Brain microvascular endothelial cell (primary cell): Measurements from ENCODE around the gene KCNIP3.

ENCODE experiments used
- DNase-seq: peaks from one replicate; pipeline ENCODE4 v3.0.0-alpha.2; 2020
- H3K27ac ChIP-seq: fragments of 250-450 bp; sonication (Bioruptor Pico); 2 replicates; pipeline ENCODE4 v1.5.1; 2020; ENCODE audit warnings: mild to moderate bottlenecking, moderate library complexity
- H3K27me3 ChIP-seq: fragments of 250-450 bp; sonication (Bioruptor Pico); replicated peaks from 2 replicates; pipeline ENCODE4 v1.5.1; 2020; ENCODE audit warnings: mild to moderate bottlenecking
- H3K36me3 ChIP-seq: fragments of 250-450 bp; sonication (Bioruptor Pico); replicated peaks from 2 replicates; pipeline ENCODE4 v1.5.1; 2020; ENCODE audit warnings: mild to moderate bottlenecking
- H3K4me3 ChIP-seq: 2 replicates; pipeline ENCODE4 v1.5.1; 2011; ENCODE audit warnings: low read depth, mild to moderate bottlenecking, control low read depth, low read length, moderate library complexity
- in situ Hi-C: cut with HindIII; loops from 2 replicates; pipeline ENCODE4 v1.10.0; 2017; ENCODE audit warnings: low sequenced_read_pairs, low pct_ligation_motif_present
- TF ChIP-seq, protein P1 (sequence below): IDR thresholded peaks from 2 replicates; pipeline ENCODE4 v1.5.1; 2011; ENCODE audit warnings: low read depth, mild to moderate bottlenecking, moderate library complexity, low read length, control low read depth, inconsistent platforms; ENCODE audit errors: missing control alignments

The KCNIP3 gene

DNA sequence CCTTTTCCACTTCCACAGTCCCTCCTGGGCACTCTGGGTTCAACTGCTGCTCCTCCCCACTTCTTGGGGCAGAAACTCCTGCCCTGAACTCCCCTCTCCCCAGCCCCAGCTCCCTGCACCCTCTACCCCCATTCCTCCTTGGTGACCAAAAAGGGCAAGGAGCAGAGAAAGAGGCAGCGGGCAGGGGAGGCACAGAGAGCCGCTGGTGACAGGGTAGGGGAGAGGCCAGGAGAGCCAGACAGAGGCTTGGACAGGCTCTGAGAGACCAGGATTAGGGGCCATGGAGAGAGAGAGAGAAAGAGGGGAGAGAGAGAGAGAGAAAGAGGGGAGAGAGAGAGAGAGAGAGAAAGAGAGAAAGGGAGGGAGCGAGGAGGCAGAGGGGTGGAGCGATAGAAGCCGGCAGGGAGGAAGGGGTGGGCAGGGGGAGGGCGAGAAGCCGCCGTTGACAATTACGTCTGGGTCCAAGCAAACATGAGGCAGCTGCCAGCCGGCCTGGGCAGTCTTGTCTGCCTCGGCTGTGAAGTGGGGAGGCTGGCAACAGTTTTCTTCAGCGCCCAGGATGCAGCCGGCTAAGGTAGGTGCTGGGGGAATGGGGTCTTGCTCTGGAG, at the start of gene KCNIP3:
Gene KCNIP3, plus strand, starts transcription at position 468 of the 608 bp plus-strand sequence. Its CDS starts 92 bp downstream, at position 560.
- DNase-seq: no peak
- TF ChIP-seq, protein P1, sequence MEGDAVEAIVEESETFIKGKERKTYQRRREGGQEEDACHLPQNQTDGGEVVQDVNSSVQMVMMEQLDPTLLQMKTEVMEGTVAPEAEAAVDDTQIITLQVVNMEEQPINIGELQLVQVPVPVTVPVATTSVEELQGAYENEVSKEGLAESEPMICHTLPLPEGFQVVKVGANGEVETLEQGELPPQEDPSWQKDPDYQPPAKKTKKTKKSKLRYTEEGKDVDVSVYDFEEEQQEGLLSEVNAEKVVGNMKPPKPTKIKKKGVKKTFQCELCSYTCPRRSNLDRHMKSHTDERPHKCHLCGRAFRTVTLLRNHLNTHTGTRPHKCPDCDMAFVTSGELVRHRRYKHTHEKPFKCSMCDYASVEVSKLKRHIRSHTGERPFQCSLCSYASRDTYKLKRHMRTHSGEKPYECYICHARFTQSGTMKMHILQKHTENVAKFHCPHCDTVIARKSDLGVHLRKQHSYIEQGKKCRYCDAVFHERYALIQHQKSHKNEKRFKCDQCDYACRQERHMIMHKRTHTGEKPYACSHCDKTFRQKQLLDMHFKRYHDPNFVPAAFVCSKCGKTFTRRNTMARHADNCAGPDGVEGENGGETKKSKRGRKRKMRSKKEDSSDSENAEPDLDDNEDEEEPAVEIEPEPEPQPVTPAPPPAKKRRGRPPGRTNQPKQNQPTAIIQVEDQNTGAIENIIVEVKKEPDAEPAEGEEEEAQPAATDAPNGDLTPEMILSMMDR: no peak
- Histone ChIP-seq H3K4me3 (no peak within 1 kb of the TSS), H3K27ac (no peak within 1 kb of the TSS), H3K36me3 (no peaks in the 10 kb centered on the region), H3K27me3 (no peaks in the 10 kb centered on the region)
- in situ Hi-C loops: no loop called here

DNA sequence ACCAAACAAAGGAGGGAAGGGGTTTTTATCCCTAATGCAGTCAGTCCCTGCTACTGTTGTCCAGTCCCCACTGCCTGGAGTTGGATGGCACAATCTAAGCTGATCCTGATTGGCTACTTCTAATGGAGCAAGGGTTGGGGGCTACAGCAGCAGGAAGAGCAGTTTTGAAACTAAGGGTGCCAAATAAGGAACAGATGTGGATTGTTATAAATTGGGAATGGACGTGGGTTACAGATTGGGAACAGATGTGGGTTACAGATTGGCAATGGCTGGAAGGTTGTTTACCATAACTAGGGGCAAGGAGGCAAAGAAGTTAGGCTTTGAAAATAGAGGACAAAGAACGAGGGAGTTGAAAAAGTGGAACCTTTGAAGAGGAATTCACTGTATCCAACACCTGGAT, 38.9 kb upstream of the KCNIP3 start:
- in situ Hi-C loops: no loop called here
- H3K27me3 ChIP-seq: no peaks in the 10 kb centered on the region
- DNase-seq: no peak
- TF ChIP-seq, protein P1: no peak
- no peak overlapping the region for H3K27ac ChIP-seq
- H3K36me3 ChIP-seq: no peaks in the 10 kb centered on the region
- no peak overlapping the region for H3K4me3 ChIP-seq

DNA sequence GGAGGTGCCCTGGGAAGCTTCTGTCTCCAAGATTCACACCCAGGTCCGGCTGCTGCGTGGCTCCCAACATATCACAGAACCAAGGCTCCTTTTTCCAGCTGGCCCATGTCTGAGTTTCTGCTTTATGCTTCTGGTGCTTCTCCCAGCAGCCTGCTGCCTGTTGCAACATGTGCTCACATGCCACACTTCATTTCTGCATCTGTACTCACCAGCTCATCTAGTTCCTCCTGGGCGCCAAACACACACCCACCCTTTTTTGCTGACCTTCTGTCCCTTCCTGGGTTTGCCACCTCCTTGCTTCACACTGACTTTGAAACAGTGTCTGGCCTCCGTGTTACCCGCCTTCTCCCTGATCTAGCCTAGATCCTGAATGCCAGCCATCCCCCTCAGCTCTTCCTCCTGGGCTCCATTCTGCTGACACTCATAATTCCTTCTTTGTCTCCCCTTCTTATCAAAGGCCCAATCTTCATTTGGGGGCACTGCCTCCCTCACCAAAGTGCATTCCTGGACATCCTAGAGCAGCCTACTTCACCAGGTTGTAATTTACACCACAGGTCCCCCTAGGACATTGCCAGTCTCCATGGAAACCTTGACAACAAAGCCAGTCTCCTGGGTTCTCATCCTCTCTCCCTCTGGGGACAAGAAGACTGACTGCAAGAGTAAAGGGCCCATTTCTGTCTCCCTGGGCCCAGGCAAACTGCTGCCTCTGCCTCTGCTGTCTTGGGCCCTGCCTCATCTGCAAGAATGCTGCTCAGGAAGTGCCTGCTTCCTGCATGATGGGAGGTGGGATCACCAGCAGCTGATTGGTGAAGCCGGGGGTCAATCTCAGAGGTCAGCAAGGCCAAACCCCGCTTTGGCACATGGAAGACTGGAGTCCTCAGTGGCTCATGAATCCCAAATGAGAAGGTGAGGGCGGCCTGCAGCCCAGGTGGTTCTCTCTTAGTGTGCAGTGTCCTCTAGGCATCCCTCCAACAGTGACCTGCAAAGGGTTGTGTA, 36.8 kb upstream of the KCNIP3 start:
- in situ Hi-C loops: no loop called here
- TF ChIP-seq, protein P1: no peak
- no peak overlapping the region for H3K27ac ChIP-seq
- no peak for DNase-seq
- H3K36me3 ChIP-seq: no peaks in the 10 kb centered on the region
- no peaks in the 10 kb centered on the region for H3K27me3 ChIP-seq
- H3K4me3 ChIP-seq: no peak overlapping the region

DNA sequence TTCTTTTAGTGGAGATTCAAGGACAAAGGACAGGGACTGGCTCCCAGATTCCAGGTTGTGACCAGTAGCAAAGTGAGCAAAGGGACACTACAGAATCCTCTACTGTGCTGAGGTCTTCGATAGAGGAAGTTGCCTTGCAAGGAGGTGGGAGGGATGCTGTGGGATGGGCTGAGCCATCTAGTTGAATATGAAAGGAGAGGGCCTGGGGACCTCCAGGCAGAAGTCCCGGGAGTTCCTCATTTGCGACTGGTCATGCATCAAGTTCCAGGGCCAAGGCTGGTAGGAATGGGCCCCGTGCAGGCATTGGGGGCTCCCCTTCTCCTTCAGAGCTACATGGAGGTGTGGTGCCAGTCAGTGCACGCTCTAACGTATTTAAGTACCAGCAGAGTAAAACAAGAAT, 35.5 kb upstream of the KCNIP3 start:
- H3K27ac ChIP-seq: no peak overlapping the region
- no peak overlapping the region for H3K4me3 ChIP-seq
- no peak for DNase-seq
- H3K36me3 ChIP-seq: no peaks in the 10 kb centered on the region
- in situ Hi-C loops: no loop called here
- no peaks in the 10 kb centered on the region for H3K27me3 ChIP-seq
- TF ChIP-seq, protein P1: no peak

DNA sequence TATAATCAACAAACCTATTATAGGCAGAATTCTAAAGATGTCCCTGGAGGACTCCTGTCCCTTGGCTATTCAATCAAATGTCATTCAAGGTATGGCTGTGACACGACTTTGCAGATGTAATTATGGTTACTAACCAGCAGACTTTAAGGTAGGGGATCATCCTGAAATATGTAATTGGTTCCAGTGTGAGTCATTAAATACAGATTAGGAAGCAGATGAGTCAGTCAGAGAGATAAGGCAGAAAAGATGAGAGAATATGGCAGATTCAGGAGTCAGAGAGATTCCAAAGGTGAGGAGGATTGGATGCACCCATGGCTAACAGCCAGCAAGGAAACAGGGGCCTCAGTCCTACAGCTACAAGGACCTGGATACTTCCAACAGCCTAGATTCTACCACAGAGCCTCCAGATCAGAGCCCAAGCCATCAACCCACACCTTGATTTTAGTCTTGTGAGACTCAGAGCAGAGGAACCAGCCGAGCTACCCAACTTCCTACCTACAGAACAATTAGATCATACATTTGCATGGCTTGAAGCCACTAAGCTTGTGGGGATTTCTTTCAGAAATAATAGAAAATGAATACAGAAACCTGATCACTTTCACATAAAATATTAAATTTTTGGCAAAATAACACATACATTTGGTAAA, 34.1 kb upstream of the KCNIP3 start:
- no peak overlapping the region for H3K27ac ChIP-seq
- TF ChIP-seq, protein P1: no peak
- DNase-seq: no peak
- no peak overlapping the region for H3K4me3 ChIP-seq
- in situ Hi-C loops: no loop called here
- H3K36me3 ChIP-seq: no peaks in the 10 kb centered on the region
- no peaks in the 10 kb centered on the region for H3K27me3 ChIP-seq
